Adrenal gland (tissue), 12 donors: ENCODE measurements around the gene C3orf20. TPM values are rescaled to one million over a fixed set of nuclear protein-coding genes. Genes with fewer than 3 reads are reported as not detected.

Experiments
- DNase-seq, 7 donors: peaks; one replicate each; pipeline ENCODE4 v3.0.0-alpha.2; 2019 to 2020
- H3K27ac ChIP-seq, 5 donors: fragments of 200-600 bp; sonication (generic) in 4 of 5; 1 replicate in 3 of 5; 2 replicates in 2 of 5; pipeline versions ENCODE4 v1.5.1 to v1.8.0; 2016 to 2020; ENCODE audit warnings: mild to moderate bottlenecking in 1 of 5
- H3K27me3 ChIP-seq: fragments of 200-600 bp; 2 replicates; pipeline ENCODE4 v1.8.0; 2021
- H3K36me3 ChIP-seq, 2 donors: fragments of 200-600 bp; replicated peaks in 1 of 2; 1 replicate in 1 of 2; 2 replicates in 1 of 2; pipeline versions ENCODE4 v1.5.1 to v1.8.0; 2018 to 2022
- H3K4me1 ChIP-seq, 2 donors: fragments of 200-600 bp; replicated peaks in 1 of 2; 1 replicate in 1 of 2; 2 replicates in 1 of 2; pipeline versions ENCODE4 v1.5.1 to v1.8.0; 2018 to 2021
- H3K4me3 ChIP-seq, 4 donors: fragments of 200-600 bp; sonication (generic) in 3 of 4; one replicate each; pipeline ENCODE4 v1.5.1; 2016 to 2018
- H3K9me3 ChIP-seq, 3 donors: fragments of 200-600 bp; sonication (generic) in 1 of 3; replicated peaks in 1 of 3; 1 replicate in 2 of 3; 2 replicates in 1 of 3; pipeline versions ENCODE4 v1.5.1 to v1.8.0; 2016 to 2021
- POLR2A ChIP-seq, 2 donors: fragments of 450-650 bp; IDR thresholded peaks; one replicate each; pipeline ENCODE4 v1.6.1; 2017; ENCODE audit warnings: antibody characterized with exemption in 2 of 2, mild to moderate bottlenecking in 2 of 2, moderate library complexity in 1 of 2
- WGBS, 4 donors: extraction: QIAGEN DNeasy Blood & Tissue Kit in 2 of 4; methylation state at CpG; one replicate each; pipeline versions ENCODE4 v1.1.5 to v1.1.7; 2013 to 2017; 5-methylcytosine and 5-hydroxymethylcytosine counted together
- intact Hi-C, 2 donors: fragments of 100-400 bp; cut with DNase I; formaldehyde crosslinking; loops; one replicate each; pipeline versions ENCODE4 v1.14.1 to v1.15.0; 2022 to 2023
- polyA plus RNA-seq, 3 donors: library from polyadenylated mRNA; stranded (reverse); fragments of 200-250 nt in 2 of 3; fragments of 350-450 nt in 1 of 3; fragmentation: Illumina TruSeq in 1 of 3; extraction: RNeasy Lipid Tissue Mini Kit (QIAGEN cat#74804) in 1 of 3; gene quantifications; one replicate each; pipeline ENCODE4 v1.2.3, GENCODE V29; 2013 to 2014
- total RNA-seq, 9 donors: library from RNA; depleted of rRNA in 4 of 9; stranded (reverse); fragments of >200 nt in 4 of 9; fragments of 120-200 nt in 1 of 9; fragmentation: NEBNext Ultra II Directional in 1 of 9; extraction: Animal tissue kit (Norgen Biotek cat#: 25700) in 1 of 9; gene quantifications; one replicate each; pipeline versions ENCODE4 v1.1.0 to v1.2.4, GENCODE V29; 2013 to 2023
- TF ChIP-seq, protein P1 (sequence below), 6 experiments: fragments of 450-650 bp in 4 of 6; fragments of 200-600 bp in 2 of 6; sonication (generic) in 1 of 6; IDR thresholded peaks; 1 replicate in 5 of 6; 2 replicates in 1 of 6; pipeline versions ENCODE4 v1.5.1 to v1.8.0; 2016 to 2021; ENCODE audit warnings: antibody characterized with exemption in 6 of 6, mild to moderate bottlenecking in 2 of 6, moderate library complexity in 1 of 6
- donor health status: healthy with polysubstance abuse.
- donor health status: Bipolar disorder and iron deficiency.
- donor health status: DM: yes; HTN: yes; CAD: no.
- donor health status: DM: no; HTN: no; CAD: no.
- donor health status: DM: no; HTN: no; CAD: no.
- donor health status: DM: yes; HTN: yes; CAD: no.

C3orf20 gene
- total and polyA plus RNA-seq, 12 donors, result 0.07 to 0.39 TPM; not detected in 10

- Histone ChIP-seq H3K27me3 (no peaks in the 10 kb centered on the region), H3K4me3 (no peak overlapping the region), H3K9me3 (no peaks in the 10 kb centered on the region), H3K36me3 (no peaks in the 10 kb centered on the region), H3K27ac (no peak overlapping the region), H3K4me1 (no peaks in the 10 kb centered on the region)
- no peak for DNase-seq
- TF ChIP-seq, protein P1, sequence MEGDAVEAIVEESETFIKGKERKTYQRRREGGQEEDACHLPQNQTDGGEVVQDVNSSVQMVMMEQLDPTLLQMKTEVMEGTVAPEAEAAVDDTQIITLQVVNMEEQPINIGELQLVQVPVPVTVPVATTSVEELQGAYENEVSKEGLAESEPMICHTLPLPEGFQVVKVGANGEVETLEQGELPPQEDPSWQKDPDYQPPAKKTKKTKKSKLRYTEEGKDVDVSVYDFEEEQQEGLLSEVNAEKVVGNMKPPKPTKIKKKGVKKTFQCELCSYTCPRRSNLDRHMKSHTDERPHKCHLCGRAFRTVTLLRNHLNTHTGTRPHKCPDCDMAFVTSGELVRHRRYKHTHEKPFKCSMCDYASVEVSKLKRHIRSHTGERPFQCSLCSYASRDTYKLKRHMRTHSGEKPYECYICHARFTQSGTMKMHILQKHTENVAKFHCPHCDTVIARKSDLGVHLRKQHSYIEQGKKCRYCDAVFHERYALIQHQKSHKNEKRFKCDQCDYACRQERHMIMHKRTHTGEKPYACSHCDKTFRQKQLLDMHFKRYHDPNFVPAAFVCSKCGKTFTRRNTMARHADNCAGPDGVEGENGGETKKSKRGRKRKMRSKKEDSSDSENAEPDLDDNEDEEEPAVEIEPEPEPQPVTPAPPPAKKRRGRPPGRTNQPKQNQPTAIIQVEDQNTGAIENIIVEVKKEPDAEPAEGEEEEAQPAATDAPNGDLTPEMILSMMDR (IDR thresholded peaks at IDR 0.05), result no peak
- no peak for TF ChIP-seq POLR2A (IDR thresholded peaks at IDR 0.05)
- intact Hi-C loops, result no loop called here
- 76 to 89% (median 87%) methylated on average over 9 of the region's 9 CpGs for WGBS, 4 donors
Observed at GRCh38 chr3:14630404-14631100, 44.4 kb upstream of the C3orf20 start.

DNA sequence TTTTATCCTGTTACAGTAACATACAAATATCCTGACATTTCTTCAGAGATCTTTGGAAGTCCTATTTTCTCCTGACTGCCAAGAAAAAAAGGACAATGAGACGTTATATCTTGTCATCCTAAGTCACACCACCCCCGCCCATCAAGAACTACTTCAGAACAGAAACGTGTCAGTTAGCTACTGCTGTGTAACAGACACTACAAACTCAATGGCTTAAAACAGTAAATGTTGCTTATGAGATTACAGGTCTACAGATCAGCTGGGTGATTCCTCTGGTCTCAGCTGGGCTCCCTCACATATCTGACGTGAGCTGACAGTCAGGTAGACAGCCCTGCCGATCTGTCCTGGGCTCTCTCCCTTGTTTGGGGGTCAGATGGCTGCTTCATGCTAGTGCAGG is 43.8 kb upstream of the C3orf20 start:
- intact Hi-C loops, result no loop called here

DNA sequence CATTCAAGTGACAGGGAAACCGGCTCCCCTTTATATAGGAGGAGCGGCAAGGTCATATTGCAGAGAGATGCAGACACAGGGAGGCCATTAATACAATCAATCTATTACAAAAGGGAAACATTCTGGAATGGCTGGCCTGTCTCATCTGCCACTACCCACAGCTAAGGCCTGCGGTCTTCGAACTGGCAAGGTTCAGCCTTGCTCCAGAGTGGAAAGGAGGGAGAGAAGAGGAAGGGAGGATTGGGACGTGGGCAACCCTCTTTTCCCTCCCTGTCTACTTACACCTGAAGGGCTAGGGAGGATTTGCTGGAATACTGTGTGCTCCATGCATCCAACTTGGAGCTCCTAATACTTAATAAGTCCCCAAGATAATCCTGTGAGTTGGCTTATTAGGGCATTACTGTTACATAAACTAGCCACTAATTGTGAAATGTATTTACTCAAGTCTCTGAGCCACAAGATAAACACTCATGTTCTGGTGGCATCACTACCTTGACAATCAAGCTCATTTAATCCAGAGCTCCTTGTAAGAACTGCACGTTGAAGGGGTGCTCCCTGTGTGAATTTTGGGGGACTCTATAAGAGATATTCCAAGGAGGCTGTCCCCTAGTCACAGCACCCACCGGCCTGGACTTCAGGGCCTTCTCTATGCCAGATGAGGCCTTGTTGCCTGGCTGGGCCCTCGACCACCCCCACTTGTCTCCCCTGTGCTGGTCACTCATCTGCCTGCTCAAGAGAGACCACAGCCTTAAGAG is 43.1 kb upstream of the C3orf20 start:
- 79 to 86% (median 83%) methylated on average over 8 of the region's 8 CpGs for WGBS, 4 donors
- H3K36me3 ChIP-seq, result no peaks in the 10 kb centered on the region
- no peaks in the 10 kb centered on the region for H3K4me1 ChIP-seq
- H3K27me3 ChIP-seq, result peaks cover 7% of the 10 kb centered on the region
- DNase-seq, result no peak
- no peaks in the 10 kb centered on the region for H3K9me3 ChIP-seq
- H3K27ac ChIP-seq, result no peak overlapping the region
- no peak overlapping the region for H3K4me3 ChIP-seq
- TF ChIP-seq, protein P1 (IDR thresholded peaks at IDR 0.05), result no peak
- no peak for TF ChIP-seq POLR2A (IDR thresholded peaks at IDR 0.05)
- intact Hi-C loops, result no loop called here

More for the DNA sequence above, 43.8 kb upstream of the C3orf20 start:
- H3K27me3 ChIP-seq, result peaks cover under 1% of the 10 kb centered on the region
- 71 to 78% (median 75%) methylated on average over 5 of the region's 5 CpGs for WGBS, 4 donors
- no peak overlapping the region for H3K27ac ChIP-seq
- H3K9me3 ChIP-seq, result no peaks in the 10 kb centered on the region
- no peak for DNase-seq
- no peaks in the 10 kb centered on the region for H3K36me3 ChIP-seq
- no peak for TF ChIP-seq POLR2A (IDR thresholded peaks at IDR 0.05)
- TF ChIP-seq, protein P1 (IDR thresholded peaks at IDR 0.05), result no peak
- H3K4me1 ChIP-seq, result no peaks in the 10 kb centered on the region
- H3K4me3 ChIP-seq, result no peak overlapping the region

DNA sequence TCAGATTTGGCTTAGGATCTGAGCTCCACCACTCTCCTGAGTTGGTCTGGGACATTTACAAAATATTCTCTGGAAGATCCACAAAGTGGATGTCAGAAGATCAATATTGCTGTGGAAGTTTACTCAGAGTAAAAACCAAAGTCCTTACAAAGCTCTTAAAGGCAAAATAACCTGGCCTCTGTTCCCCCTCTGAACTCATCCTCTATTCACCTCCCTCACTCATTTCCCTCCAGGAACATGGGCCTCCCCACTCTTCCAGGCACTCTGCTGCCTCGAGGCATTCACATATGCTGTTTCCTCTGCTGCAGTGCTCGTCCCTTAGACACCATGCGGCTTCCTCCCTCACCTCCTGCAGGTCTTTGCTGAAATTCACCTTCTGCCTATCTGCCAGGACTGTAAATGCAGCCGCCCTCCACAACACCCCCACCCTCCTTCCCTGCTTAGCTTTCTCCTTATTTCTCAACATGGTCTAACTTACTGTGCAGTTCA is 42.5 kb upstream of the C3orf20 start:
- WGBS, 4 donors, result 46 to 65% (median 59%) methylated on average over 4 of the region's 4 CpGs
- Histone ChIP-seq H3K36me3 (no peaks in the 10 kb centered on the region), H3K27me3 (peaks cover 13% of the 10 kb centered on the region), H3K27ac (no peak overlapping the region), H3K4me1 (no peaks in the 10 kb centered on the region), H3K4me3 (no peak overlapping the region), H3K9me3 (no peaks in the 10 kb centered on the region)
- intact Hi-C loops, result no loop called here
- TF ChIP-seq, protein P1 (IDR thresholded peaks at IDR 0.05), result no peak
- no peak for DNase-seq
